H9 (cell line): ENCODE measurements around the gene SDF2L1. TPM values are rescaled to one million over a fixed set of nuclear protein-coding genes. Genes with fewer than 3 reads are reported as not detected.

ENCODE experiments used
- DNase-seq: peaks from one replicate; pipeline ENCODE4 v3.0.0-alpha.2; 2017
- H2AFZ ChIP-seq: one replicate; pipeline ENCODE4 v1.6.1; 2013; ENCODE audit warnings: mild to moderate bottlenecking, low read length, control low read depth, moderate library complexity
- H2AK5ac ChIP-seq: 2 replicates; pipeline ENCODE4 v1.6.1; 2013; ENCODE audit warnings: low read length, control low read depth, mixed read lengths; ENCODE audit not compliant: insufficient read length
- H2BK120ac ChIP-seq: one replicate; pipeline ENCODE4 v1.6.1; 2013; ENCODE audit warnings: low read depth, mild to moderate bottlenecking, low read length, control low read depth, inconsistent platforms; ENCODE audit not compliant: poor library complexity, severe bottlenecking
- H2BK12ac ChIP-seq: 2 replicates; pipeline ENCODE4 v1.6.1; 2013; ENCODE audit warnings: low read length, control low read depth, mixed read lengths, low read depth; ENCODE audit not compliant: insufficient read length
- H2BK15ac ChIP-seq: 2 replicates; pipeline ENCODE4 v1.6.1; 2013; ENCODE audit warnings: low read depth, low read length, control low read depth
- H2BK20ac ChIP-seq: one replicate; pipeline ENCODE4 v1.6.1; 2013; ENCODE audit warnings: low read depth, mild to moderate bottlenecking, low read length, control low read depth, inconsistent platforms; ENCODE audit not compliant: poor library complexity, severe bottlenecking
- H2BK5ac ChIP-seq: 2 replicates; pipeline ENCODE4 v1.6.1; 2013; ENCODE audit warnings: low read length, control low read depth, mixed read lengths; ENCODE audit not compliant: insufficient read length
- H3K14ac ChIP-seq: 2 replicates; pipeline ENCODE4 v1.6.1; 2013; ENCODE audit warnings: low read length, control low read depth; ENCODE audit not compliant: insufficient read depth
- H3K18ac ChIP-seq: 2 replicates; pipeline ENCODE4 v1.6.1; 2013; ENCODE audit warnings: low read depth, mild to moderate bottlenecking, mixed read lengths, low read length, control low read depth; ENCODE audit not compliant: insufficient read length
- H3K23ac ChIP-seq: 2 replicates; pipeline ENCODE4 v1.6.1; 2013; ENCODE audit warnings: low read length, control low read depth, mixed read lengths, low read depth; ENCODE audit not compliant: insufficient read length
- H3K23me2 ChIP-seq: 2 replicates; pipeline ENCODE4 v1.6.1; 2013; ENCODE audit warnings: low read depth, mild to moderate bottlenecking, mixed read lengths, low read length, control low read depth; ENCODE audit not compliant: insufficient read length, poor library complexity, severe bottlenecking
- H3K27ac ChIP-seq: 2 replicates; pipeline ENCODE4 v1.5.1; 2013; ENCODE audit warnings: low read length, control low read depth, mixed read lengths, low read depth; ENCODE audit not compliant: insufficient read length
- H3K27me3 ChIP-seq: 2 replicates; pipeline ENCODE4 v1.6.1; 2013; ENCODE audit warnings: low read length, control low read depth, inconsistent platforms; ENCODE audit not compliant: insufficient read depth
- H3K4ac ChIP-seq: 2 replicates; pipeline ENCODE4 v1.6.1; 2013; ENCODE audit warnings: low read depth, mild to moderate bottlenecking, control low read depth, inconsistent platforms, low read length, moderate library complexity
- H3K4me1 ChIP-seq: 2 replicates; pipeline ENCODE4 v1.6.1; 2013; ENCODE audit warnings: low read length, control low read depth, inconsistent platforms; ENCODE audit not compliant: insufficient read depth
- H3K4me2 ChIP-seq: 2 replicates; pipeline ENCODE4 v1.6.1; 2013; ENCODE audit warnings: low read length, control low read depth, mixed read lengths; ENCODE audit not compliant: insufficient read length, insufficient read depth
- H3K56ac ChIP-seq: 2 replicates; pipeline ENCODE4 v1.6.1; 2013; ENCODE audit warnings: low read depth, mild to moderate bottlenecking, mixed read lengths, low read length, control low read depth; ENCODE audit not compliant: insufficient read length
- H3K79me1 ChIP-seq: 2 replicates; pipeline ENCODE4 v1.6.1; 2013; ENCODE audit warnings: low read depth, mild to moderate bottlenecking, moderate library complexity, low read length, control low read depth, inconsistent platforms; ENCODE audit not compliant: insufficient read depth, poor library complexity, severe bottlenecking
- H3K79me2 ChIP-seq: 2 replicates; pipeline ENCODE4 v1.6.1; 2013; ENCODE audit warnings: low read length, control low read depth, inconsistent platforms; ENCODE audit not compliant: insufficient read depth
- H3K9ac ChIP-seq: 2 replicates; pipeline ENCODE4 v1.6.1; 2013; ENCODE audit warnings: low read length, control low read depth, mixed read lengths; ENCODE audit not compliant: insufficient read length; ENCODE audit errors: extremely low read depth
- H3K9me3 ChIP-seq: one replicate; pipeline ENCODE4 v1.6.1; 2013; ENCODE audit warnings: low read depth, low read length, inconsistent platforms; ENCODE audit not compliant: control insufficient read depth
- H3T11ph ChIP-seq: one replicate; pipeline ENCODE4 v1.6.1; 2013; ENCODE audit warnings: mild to moderate bottlenecking, low read length, control low read depth, inconsistent platforms
- H4K20me1 ChIP-seq: one replicate; pipeline ENCODE4 v1.6.1; 2013; ENCODE audit not compliant: control insufficient read depth, insufficient read length, insufficient read depth
- H4K5ac ChIP-seq: 2 replicates; pipeline ENCODE4 v1.6.1; 2013; ENCODE audit warnings: low read depth, mild to moderate bottlenecking, mixed read lengths, low read length, control low read depth; ENCODE audit not compliant: insufficient read length
- H4K8ac ChIP-seq: replicated peaks from 2 replicates; pipeline ENCODE4 v1.6.1; 2013; ENCODE audit warnings: low read length, control low read depth, mixed read lengths, low read depth; ENCODE audit not compliant: insufficient read length
- H4K91ac ChIP-seq: 2 replicates; pipeline ENCODE4 v1.6.1; 2013; ENCODE audit warnings: low read depth, mild to moderate bottlenecking, moderate library complexity, mixed read lengths, low read length, control low read depth; ENCODE audit not compliant: insufficient read length
- H3K27ac Mint-ChIP-seq, 3 experiments: 2 replicates in 2 of 3; 3 replicates in 1 of 3; pipeline ENCODE4 v1.8.0; 2020 to 2021; ENCODE audit warnings: mixed read lengths in 3 of 3, mild to moderate bottlenecking in 1 of 3, moderate library complexity in 1 of 3
- H3K27me3 Mint-ChIP-seq: 2 replicates; pipeline ENCODE4 v1.8.0; 2021; ENCODE audit warnings: low read depth, mild to moderate bottlenecking, moderate library complexity, mixed read lengths
- H3K36me3 Mint-ChIP-seq, 3 experiments: 2 replicates in 2 of 3; 3 replicates in 1 of 3; pipeline ENCODE4 v1.8.0; 2020 to 2021; ENCODE audit warnings: low read depth in 3 of 3, mixed read lengths in 3 of 3; ENCODE audit not compliant: insufficient read depth in 1 of 3
- H3K4me1 Mint-ChIP-seq, 2 experiments: 2 replicates each; pipeline ENCODE4 v1.8.0; 2020; ENCODE audit warnings: mixed read lengths in 2 of 2
- H3K4me3 Mint-ChIP-seq, 2 experiments: 2 replicates in 1 of 2; 3 replicates in 1 of 2; pipeline ENCODE4 v1.8.0; 2020 to 2021; ENCODE audit warnings: mild to moderate bottlenecking in 2 of 2, mixed read lengths in 2 of 2, moderate library complexity in 1 of 2
- H3K9me3 Mint-ChIP-seq, 2 experiments: 2 replicates in 1 of 2; 3 replicates in 1 of 2; pipeline ENCODE4 v1.8.0; 2020; ENCODE audit warnings: mild to moderate bottlenecking in 2 of 2, mixed read lengths in 2 of 2, moderate library complexity in 1 of 2
- CTCF ChIP-seq: fragments of 200-600 bp; sonication (generic); conservative IDR thresholded peaks from 3 replicates; pipeline ENCODE4 v1.8.0; 2021; ENCODE audit warnings: antibody characterized with exemption, mild to moderate bottlenecking
- whole genome bisulfite sequencing: extraction: QIAGEN DNeasy Blood & Tissue Kit; methylation state at CpG from one replicate; pipeline ENCODE4 v1.1.7; 2013; ENCODE audit warnings: missing lambda C conversion rate, low lambda C conversion rate, mixed read lengths; ENCODE audit not compliant: insufficient read length; ENCODE audit errors: extremely low coverage; 5-methylcytosine and 5-hydroxymethylcytosine counted together
- total RNA-seq: library from RNA; stranded (reverse); gene quantifications from 2 replicates; pipeline ENCODE4 v1.2.1, GENCODE V29; 2021

SDF2L1 gene
- total RNA-seq, 1 experiment from 2014 or later, result 36.0 TPM

- Histone ChIP-seq H4K20me1 (no peaks in the 10 kb centered on the region), H3K27ac (no peak overlapping the region), H3K4me2 (peak overlapping the region; percentile 49), H3K18ac (peak overlapping the region; percentile 51), H4K91ac (no peak overlapping the region), H3K9me3 (no peaks in the 10 kb centered on the region), H3T11ph (no peak overlapping the region), H2BK20ac (no peak overlapping the region), H3K23ac (no peak overlapping the region), H3K79me2 (no peaks in the 10 kb centered on the region), H2AK5ac (no peak overlapping the region), H2BK12ac (no peak overlapping the region), H3K4ac (no peak overlapping the region), H3K9ac (no peak overlapping the region), H3K27me3 (no peaks in the 10 kb centered on the region), H3K56ac (no peak overlapping the region), H3K23me2 (peaks cover 11% of the 10 kb centered on the region), H3K4me1 (peaks cover 4% of the 10 kb centered on the region; the same call in 1 of the 2 replicates), H4K8ac (no peak overlapping the region), H3K14ac (0 out of 2 replicates have a peak overlapping the region, but pooled peaks have one; percentile 36), H2AFZ (no peak overlapping the region), H2BK120ac (no peak overlapping the region), H2BK15ac (no peak overlapping the region), H3K79me1 (no peaks in the 10 kb centered on the region), H2BK5ac (no peak overlapping the region), H4K5ac (no peak overlapping the region)
- Mint-ChIP-seq H3K36me3 (peaks cover 6 to 22% (median 16%) of the 10 kb centered on the region in 3 experiments; a peak in 5 of 7 replicates), H3K27ac (peak overlapping the region; percentile 55 to 83 (median 82); a peak in 2 of 7 replicates), H3K4me1 (peaks cover 16 to 18% of the 10 kb centered on the region in 2 experiments), H3K4me3 (peak overlapping the region; percentile 74 to 89), H3K9me3 (no peaks in the 10 kb centered on the region), H3K27me3 (peaks cover 19% of the 10 kb centered on the region)
- TF ChIP-seq CTCF, result peak; percentile 37; the same call in 1 of the 3 replicates
- peak; percentile 84 for DNase-seq
- no CpG with 5 or more reads among the region's 79 CpGs for WGBS
These were observed 15.4 kb downstream of the SDF2L1 start for GRCh38 chr22:21657360-21658032.
